ENCODE results near the gene LRP11. TPM values are rescaled to one million over a fixed set of nuclear protein-coding genes. Genes with fewer than 3 reads are reported as not detected.
"Not testable (repeated sequence)": the region's sequence is repeated elsewhere in the genome, so short reads cannot be mapped to it uniquely, and the experiment has no call there.

Gene LRP11
- polyA plus RNA-seq, 3 donors = 33.5 to 35.2 (median 34.2) TPM

- not testable (repeated sequence) for DNase-seq
Observed at GRCh38 chr6:149854017-149854416, 10.1 kb downstream of the LRP11 start.

GRCh38 chr6:149852881-149853280 lies 11.3 kb downstream of the LRP11 start:
- DNase-seq = no peak

GRCh38 chr6:149852180-149852579 lies 12.0 kb downstream of the LRP11 start:
- DNase-seq = no peak

GRCh38 chr6:149851461-149852110 lies 12.6 kb downstream of the LRP11 start:
- no peak for DNase-seq

DNA sequence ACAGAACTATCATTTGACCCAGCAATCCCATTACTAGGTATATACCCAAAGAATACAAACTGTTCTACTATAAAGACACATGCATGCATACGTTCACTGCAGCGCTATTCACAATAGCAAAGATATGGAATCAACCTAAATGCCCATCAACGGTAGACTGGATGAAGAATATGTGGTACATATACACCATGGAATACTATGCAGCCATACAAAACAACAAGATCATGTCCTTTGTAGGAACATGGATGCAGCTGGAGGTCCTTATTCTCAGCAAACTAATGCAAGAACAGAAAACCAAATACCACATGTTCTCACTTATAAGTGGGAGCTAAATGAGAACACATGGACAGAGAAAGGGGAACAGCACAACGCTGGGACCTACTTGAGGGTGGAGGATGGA lies 15.8 kb downstream of the LRP11 start:
- not testable (repeated sequence) for DNase-seq

DNA sequence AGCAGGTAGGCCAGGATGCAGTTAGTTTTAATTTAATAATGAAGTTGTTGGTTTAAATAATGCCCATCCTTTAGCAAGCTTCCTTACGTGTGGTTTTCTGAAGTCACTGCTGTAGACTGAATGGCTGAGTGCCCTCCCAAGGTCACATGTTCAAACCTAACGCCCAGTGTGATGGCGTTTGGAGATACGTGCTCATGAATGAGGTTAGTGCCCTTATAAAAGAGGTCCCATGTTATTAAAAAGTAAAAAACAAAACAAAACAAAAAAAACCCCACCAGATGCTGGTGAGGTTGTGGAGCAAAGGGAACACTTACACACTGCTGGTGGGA lies 16.3 kb downstream of the LRP11 start:
- no peak for DNase-seq

- no peak for DNase-seq
Observed at GRCh38 chr6:149846321-149846720, 17.8 kb downstream of the LRP11 start.

DNA sequence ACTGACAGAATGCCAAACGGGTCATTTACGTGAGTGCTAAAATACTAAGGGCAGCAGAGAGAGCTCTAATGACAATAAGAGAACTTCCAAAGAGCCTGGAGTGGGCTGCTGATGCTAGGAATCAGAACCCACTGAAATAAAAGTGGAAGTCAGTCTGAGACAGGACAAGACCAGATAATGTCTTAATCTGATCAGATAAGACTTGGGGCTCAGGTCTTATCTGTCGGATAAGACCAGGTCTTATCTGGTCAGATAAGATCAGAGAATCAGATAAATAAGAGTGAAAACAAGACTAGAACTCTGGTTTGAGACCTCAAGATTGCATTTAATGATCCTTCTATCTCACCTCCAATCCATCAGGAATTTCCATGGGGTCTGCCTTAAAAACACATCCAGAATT lies 18.6 kb downstream of the LRP11 start:
- DNase-seq = no peak

GRCh38 chr6:149844480-149844879 lies 19.7 kb downstream of the LRP11 start:
- DNase-seq = no peak

DNA sequence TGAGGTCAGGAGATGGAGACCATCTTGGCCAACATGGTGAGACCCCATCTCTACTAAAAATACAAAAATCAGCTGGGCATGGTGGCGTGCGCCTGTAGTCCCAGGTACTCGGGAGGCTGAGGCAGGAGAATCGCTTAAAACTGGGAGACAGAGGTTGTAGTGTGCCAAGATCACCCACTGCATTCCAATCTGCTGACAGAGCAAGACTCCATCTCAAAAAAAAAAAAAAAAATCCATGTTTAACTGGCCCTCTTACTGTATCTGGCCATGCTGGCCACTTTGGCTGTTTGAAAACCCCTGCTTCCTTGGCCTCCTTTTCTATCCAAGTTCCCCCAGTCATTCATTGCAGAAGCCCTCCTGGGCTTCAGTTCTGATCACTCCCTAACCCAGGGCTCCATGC lies 20.1 kb downstream of the LRP11 start:
- not testable (repeated sequence) for DNase-seq

DNA sequence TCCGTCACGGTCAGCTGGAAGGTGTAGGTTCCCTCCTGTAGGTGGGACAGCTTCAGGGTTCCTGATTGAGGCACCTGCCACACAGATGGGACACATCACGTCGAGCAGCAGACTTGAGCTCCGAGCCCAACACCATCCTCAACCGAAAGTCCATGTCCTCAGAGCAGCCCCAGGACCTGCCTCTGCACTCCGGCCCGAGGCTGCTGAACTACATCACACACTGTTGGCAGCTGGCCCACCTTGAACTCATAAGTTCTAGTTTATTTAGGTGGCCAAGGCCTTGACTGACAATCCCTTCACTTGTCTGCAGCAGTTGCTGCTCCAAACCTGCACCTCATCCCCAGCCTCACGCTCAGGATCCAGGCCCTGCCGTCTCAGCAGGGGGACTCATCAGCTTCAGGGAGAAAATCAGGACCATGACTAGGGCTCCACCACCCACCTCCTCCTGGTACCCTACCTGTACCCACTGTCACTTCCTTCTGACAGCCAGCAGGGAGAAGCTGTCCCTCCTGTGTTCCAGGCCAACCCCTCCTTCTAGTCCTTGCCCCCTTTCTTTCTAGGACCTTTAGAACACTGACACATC lies 21.0 kb downstream of the LRP11 start:
- no peak for DNase-seq

GRCh38 chr6:149842331-149842730 lies 21.8 kb downstream of the LRP11 start:
- DNase-seq = no peak

DNA sequence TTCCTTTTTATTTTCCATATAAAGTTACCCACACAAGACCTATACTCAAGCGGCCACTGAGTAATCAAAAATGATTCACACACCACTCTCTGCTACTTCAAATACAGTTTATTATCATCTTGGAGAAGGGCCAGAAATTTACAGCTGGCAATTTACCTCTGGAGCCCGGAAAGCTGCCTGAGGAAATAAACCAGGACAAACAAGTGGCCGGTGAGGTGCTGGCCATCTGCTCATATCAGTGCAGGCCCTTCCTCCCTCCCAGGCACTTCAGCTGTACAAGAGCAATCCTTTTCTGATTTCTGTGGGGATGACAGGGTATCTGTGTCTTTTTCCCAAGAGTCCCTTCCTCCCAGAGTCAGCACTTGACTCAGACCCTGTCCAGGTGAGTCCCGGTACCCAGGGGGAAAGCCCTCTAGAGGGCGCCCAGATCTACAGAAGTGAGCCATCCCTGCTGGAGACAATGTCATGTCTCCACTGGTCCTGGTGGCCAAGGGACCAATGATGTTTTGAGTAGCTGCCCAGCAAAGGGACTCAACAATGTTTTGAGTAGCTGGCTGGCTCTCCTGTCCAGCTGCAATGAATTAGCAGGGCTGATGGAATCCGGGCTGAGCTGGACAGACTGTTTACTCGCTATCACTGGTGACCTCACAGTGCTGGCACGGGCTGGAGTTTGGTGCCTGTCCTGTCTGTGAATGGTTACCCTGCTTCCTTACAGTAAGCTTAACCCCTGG lies 23.6 kb downstream of the LRP11 start:
- no peak for DNase-seq

DNA sequence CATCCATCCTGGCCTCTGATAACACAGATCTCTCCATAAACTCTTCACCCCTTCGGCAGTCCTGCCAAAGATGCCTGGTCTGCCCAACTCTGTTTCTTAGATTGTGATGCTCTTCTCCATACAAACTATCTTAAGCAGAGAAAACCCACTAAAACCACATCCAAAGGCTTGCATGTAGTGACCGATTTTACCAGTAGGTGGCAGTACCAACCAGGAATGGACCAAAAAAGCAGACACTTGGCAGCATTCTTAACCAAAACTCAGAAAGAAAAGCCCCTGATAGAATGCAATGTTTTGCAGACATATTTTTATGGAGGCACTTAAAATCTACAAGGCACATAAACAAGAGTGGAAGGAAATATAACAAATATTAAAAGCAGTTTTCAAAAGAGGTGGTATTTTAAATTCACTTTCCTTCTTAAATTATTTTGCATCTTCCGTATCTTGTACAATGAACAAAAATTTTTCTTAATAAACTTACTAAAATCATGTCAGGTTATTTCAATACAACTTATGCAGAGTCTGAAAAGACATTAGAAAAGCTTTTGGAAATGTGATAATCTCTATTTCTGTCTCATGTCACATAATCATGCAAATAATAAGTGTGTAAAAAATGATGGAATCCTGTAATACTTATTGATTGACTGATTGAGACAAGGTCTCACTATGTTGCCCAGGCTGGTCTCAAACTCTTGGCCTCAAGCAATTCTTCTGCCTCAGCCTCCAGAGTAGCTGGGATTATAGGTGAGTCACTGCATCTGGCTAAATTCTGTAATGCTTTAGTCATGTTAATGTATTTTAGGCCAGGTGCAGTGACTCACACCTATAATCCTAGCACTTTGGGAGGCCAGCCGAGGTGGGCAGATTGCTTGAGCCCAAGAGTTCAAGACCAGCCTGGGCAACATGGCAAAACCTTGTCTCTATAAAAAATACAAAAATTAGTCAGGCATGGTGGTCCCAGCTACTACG lies 29.4 kb downstream of the LRP11 start:
- DNase-seq = peak; percentile 57

DNA sequence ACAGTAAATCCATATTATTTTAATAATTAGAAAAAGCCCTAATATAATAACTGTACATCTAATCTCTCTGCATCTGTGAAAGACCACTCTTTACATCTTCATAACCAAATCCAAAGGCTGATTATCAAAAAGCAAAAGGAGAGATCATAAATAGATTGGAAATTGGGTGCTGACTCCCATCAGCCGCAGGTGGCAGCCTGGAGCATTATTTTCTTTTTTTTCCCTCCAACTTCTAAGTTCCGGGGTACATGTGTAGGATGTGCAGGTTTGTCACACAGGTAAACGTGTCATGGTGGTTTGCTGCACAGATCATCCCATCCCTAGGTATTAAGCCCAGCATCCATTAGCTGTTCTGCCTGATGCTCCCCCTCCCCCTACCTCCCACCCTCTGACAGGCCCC lies 30.5 kb downstream of the LRP11 start:
- no peak for DNase-seq

- DNase-seq = no peak
Observed at GRCh38 chr6:149831308-149831820, 32.8 kb downstream of the LRP11 start.

GRCh38 chr6:149830731-149831307 lies 33.3 kb downstream of the LRP11 start:
- DNase-seq = no peak

GRCh38 chr6:149825292-149825691 lies 38.9 kb downstream of the LRP11 start:
- DNase-seq = no peak

DNA sequence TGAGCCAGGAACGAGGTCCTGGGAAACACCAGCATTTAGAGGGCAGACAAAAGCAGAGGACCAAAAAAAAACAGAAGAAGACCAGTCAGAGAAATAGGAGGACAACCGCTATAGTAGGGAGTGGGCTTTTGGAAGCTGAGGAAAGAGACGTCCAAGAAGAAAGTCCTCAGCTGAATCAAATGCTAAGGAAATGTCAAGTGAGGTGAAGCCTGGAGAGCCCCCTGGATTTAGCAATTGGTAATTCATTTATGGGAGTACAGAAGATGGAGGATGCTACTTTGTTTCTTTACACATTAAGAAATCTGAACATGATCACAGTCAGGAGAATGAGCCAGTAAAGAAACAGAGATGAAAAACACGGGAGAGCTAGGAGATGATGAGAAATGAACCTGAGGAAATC lies 41.1 kb downstream of the LRP11 start:
- no peak for DNase-seq

DNA sequence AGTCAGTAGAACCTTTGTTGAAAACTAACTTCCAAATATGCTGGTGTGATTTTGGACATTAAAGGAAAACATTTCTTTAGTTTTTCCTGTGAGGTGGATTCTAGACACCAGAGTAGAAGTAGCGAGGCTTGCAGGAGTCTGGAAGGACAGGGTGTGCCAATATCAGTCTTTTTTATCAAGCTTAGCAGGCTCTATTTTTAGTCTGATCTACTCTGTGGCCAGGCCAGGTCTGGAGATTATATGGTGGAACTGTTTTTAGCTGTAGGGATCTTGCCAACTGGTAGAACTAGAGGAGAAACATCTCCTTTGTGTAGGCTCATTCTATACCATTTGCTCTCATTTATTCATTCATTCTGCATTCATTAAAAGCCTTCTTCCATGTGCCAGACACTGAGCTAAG lies 42.7 kb downstream of the LRP11 start:
- DNase-seq = no peak

DNA sequence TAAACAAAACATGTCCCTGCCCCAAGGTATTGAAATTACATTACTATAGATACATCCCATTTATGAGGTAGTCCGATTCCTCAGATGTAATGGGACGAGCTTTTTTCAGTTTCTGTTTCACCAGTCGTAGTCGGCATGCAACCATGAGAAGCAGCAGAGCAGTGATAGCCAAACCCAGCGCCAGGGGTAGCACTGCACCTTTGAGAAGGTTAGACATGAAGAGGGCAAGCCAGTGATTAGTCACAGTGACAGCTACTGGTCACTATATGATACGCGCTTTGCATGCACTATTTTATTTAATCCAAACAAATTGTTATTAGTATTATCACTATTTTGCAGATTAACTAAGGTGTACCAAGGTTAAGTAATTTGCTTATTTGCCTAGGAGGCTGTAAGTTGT lies 43.7 kb downstream of the LRP11 start:
- no peak for DNase-seq

DNA sequence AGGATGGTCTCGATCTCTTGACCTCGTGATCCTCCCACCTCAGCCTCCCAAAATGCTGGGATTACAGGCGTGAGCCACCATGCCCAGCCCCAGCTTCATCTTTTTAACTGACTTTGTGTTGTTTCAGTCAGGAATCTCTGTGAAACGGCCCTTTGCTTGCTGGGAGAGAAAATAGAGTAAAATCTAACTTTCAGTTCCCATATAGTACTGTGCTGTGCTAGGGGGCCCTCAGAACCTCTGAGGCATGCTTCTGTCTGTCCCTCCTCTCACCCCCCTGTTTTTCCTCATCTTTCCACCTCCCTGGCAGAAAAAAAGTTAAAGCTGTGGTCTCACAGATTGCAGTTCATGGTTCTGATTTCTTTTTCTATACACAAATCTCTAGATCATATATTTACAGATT lies 48.4 kb downstream of the LRP11 start:
- DNase-seq = no peak
